ENCODE measurements around the gene CCDC8. TPM values are rescaled to one million over a fixed set of nuclear protein-coding genes. Genes with fewer than 3 reads are reported as not detected.

Gene CCDC8
- total and polyA plus RNA-seq, 9 of the 15 experiments (the other 6 are each of a cell fraction or from before 2014, with no cell fraction given) = 0.68 to 30.8 (median 15.6) TPM

DNA sequence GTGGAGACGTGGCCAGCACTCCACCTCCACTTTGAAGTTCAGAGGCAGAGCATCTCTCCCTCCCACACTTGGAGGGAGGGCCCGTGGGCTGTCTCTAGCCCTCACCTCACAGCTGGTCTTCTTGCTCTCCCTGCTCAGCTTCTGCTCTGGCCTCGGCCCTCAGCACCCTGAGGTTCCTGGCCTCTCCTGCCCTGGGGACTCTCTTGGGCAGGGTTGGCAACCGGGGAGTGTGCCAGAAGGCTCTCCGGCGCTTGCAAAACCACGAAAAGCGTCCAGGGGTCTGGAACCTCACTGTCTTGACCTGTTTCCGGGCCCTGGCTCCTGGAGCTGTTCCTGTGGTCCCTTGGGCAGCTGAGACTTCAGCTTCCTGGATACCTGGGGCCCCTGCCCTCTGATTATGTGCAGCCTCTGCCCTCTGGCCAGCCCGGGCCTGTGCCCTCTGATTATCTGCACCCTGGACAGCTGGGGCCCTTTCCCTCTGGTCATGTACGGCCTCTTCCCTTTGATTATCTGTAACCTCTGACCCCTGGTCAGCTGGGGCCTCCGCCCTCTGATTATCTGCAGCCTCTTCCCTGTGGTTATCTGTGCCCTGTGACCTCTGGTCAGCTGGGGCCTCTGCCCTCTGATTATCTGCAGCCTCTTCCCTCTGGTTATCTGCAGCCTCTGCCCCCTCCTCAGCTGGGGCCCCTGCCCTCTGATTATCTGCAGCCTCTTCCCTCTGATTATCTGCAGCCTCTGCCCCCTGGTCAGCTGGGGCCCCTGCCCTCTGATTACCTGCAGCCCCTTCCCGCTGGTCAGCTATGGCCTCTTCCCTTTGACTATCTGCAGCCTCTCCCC lies 2.1 kb downstream of the CCDC8 start (continued):
- 0 out of 4 replicates have a peak, but pooled peaks of 1 of the 2 experiments have one; percentile 54 for TF ChIP-seq ARNT (IDR thresholded peaks at IDR 0.05)
- TF ChIP-seq PPARD (CRISPR knock-in tag; IDR thresholded peaks at IDR 0.05) = no peak
- peak; percentile 75 to 82 for TF ChIP-seq TRIM24 (IDR thresholded peaks at IDR 0.05)
- TF ChIP-seq TCFL5 (CRISPR knock-in tag; conservative IDR thresholded peaks at IDR 0.05) = no peak
- TF ChIP-seq, protein P1, sequence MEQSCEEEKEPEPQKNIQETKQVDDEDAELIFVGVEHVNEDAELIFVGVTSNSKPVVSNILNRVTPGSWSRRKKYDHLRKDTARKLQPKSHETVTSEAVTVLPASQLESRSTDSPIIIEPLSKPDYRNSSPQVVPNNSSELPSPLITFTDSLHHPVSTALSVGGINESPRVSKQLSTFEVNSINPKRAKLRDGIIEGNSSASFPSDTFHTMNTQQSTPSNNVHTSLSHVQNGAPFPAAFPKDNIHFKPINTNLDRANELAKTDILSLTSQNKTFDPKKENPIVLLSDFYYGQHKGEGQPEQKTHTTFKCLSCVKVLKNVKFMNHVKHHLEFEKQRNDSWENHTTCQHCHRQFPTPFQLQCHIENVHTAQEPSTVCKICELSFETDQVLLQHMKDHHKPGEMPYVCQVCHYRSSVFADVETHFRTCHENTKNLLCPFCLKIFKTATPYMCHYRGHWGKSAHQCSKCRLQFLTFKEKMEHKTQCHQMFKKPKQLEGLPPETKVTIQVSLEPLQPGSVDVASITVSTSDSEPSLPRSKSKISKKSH (CRISPR knock-in tag; IDR thresholded peaks at IDR 0.05) = no peak
- TF ChIP-seq TAL1 (IDR thresholded peaks at IDR 0.05) = peak; percentile 65; the same call in 1 of the 2 replicates
- TF ChIP-seq, protein P2, sequence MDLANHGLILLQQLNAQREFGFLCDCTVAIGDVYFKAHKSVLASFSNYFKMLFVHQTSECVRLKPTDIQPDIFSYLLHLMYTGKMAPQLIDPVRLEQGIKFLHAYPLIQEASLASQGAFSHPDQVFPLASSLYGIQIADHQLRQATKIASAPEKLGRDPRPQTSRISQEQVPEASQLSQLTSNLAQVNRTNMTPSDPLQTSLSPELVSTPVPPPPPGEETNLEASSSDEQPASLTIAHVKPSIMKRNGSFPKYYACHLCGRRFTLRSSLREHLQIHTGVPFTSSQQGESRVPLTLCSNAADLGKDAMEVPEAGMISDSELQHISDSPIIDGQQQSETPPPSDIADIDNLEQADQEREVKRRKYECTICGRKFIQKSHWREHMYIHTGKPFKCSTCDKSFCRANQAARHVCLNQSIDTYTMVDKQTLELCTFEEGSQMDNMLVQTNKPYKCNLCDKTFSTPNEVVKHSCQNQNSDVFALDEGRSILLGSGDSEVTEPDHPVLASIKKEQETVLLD (IDR thresholded peaks at IDR 0.05) = 0 out of 2 replicates have a peak, but pooled peaks have one; percentile 37
- no peak for TF ChIP-seq HNRNPH1 (optimal IDR thresholded peaks at IDR 0.05; ENCODE audit: low read depth, low read length)
- peak; percentile 22 to 55; a peak in 1 of 4 replicates for TF ChIP-seq KDM1A (IDR thresholded peaks at IDR 0.05)
- TF ChIP-seq ZNF584 (CRISPR knock-in tag; IDR thresholded peaks at IDR 0.05; ENCODE audit: low read depth) = no peak
- TF ChIP-seq CBFA2T3 (IDR thresholded peaks at IDR 0.05) = peak; percentile 84
- TF ChIP-seq DIDO1 (tag; IDR thresholded peaks at IDR 0.05; ENCODE audit: low read depth) = no peak
- TF ChIP-seq CXXC5 (CRISPR knock-in tag; IDR thresholded peaks at IDR 0.05) = no peak
- TF ChIP-seq TARDBP (IDR thresholded peaks at IDR 0.05) = no peak
- TF ChIP-seq BRCA1 (IDR thresholded peaks at IDR 0.05) = no peak
- no peak for TF ChIP-seq BRCA1 (CRISPR knock-in tag; IDR thresholded peaks at IDR 0.05)
- TF ChIP-seq, protein P3, sequence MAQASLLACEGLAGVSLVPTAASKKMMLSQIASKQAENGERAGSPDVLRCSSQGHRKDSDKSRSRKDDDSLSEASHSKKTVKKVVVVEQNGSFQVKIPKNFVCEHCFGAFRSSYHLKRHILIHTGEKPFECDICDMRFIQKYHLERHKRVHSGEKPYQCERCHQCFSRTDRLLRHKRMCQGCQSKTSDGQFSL (CRISPR knock-in tag; IDR thresholded peaks at IDR 0.05) = no peak
- TF ChIP-seq, protein P3 (tag; IDR thresholded peaks at IDR 0.05) = no peak
